NK-92 treated with Interleukin-12 subunit alpha and Interleukin-12 subunit beta, amount 100 ng/mL, for 24 hours (cell line): ENCODE measurements around the gene SPINK4.

Experiments
- DNase-seq: peaks from one replicate; lab custom pipeline; 2025; lab: John Stamatoyannopoulos, UW

The SPINK4 gene

GRCh38 chr9:33239921-33240320 lies at the start of gene SPINK4:
TSS of gene SPINK4 (plus strand) at chr9:33240167. CDS start at chr9:33240209, 42 bp downstream.
- no peak for DNase-seq

- no peak for DNase-seq
Measured at GRCh38 chr9:33192493-33193255, 47.3 kb upstream of the SPINK4 start.

GRCh38 chr9:33193818-33194217 lies 46.1 kb upstream of the SPINK4 start:
- no peak for DNase-seq

GRCh38 chr9:33196736-33197135 lies 43.2 kb upstream of the SPINK4 start:
- no peak for DNase-seq

- no peak for DNase-seq
Measured at GRCh38 chr9:33197279-33198152, 42.5 kb upstream of the SPINK4 start.

- no peak for DNase-seq
Measured at GRCh38 chr9:33198165-33198564, 41.8 kb upstream of the SPINK4 start.

GRCh38 chr9:33202018-33202417 lies 37.9 kb upstream of the SPINK4 start:
- no peak for DNase-seq

- DNase-seq = no peak
Measured at GRCh38 chr9:33202552-33203201, 37.3 kb upstream of the SPINK4 start.

GRCh38 chr9:33209394-33209793 lies 30.6 kb upstream of the SPINK4 start:
- no peak for DNase-seq

- no peak for DNase-seq
Measured at GRCh38 chr9:33210006-33210715, 29.8 kb upstream of the SPINK4 start.

- DNase-seq = no peak
Measured at GRCh38 chr9:33211695-33212393, 28.1 kb upstream of the SPINK4 start.

- no peak for DNase-seq
Measured at GRCh38 chr9:33220681-33221567, 19.0 kb upstream of the SPINK4 start.

GRCh38 chr9:33221568-33221884 lies 18.4 kb upstream of the SPINK4 start:
- no peak for DNase-seq

GRCh38 chr9:33222031-33222430 lies 17.9 kb upstream of the SPINK4 start:
- DNase-seq = no peak

GRCh38 chr9:33223696-33224095 lies 16.3 kb upstream of the SPINK4 start:
- DNase-seq = no peak

GRCh38 chr9:33225319-33226147 lies 14.4 kb upstream of the SPINK4 start:
- peak; percentile 11 for DNase-seq

- no peak for DNase-seq
Measured at GRCh38 chr9:33227008-33227398, 13.0 kb upstream of the SPINK4 start.

- no peak for DNase-seq
Measured at GRCh38 chr9:33227741-33228140, 12.2 kb upstream of the SPINK4 start.

GRCh38 chr9:33228606-33229005 lies 11.4 kb upstream of the SPINK4 start:
- no peak for DNase-seq
